ENCODE results near the gene USP36.

USP36 gene

GRCh38 chr17:78839235-78839761 lies 1.3 kb downstream of the USP36 start:
- DNase-seq (ENCODE audit: low spot score): peak; percentile 64
- FAIRE-seq: no peak

- DNase-seq (ENCODE audit: low spot score) (no peak), FAIRE-seq (no peak)
Measured at GRCh38 chr17:78838574-78839005, 2.0 kb downstream of the USP36 start.

GRCh38 chr17:78836420-78837021 lies 4.1 kb downstream of the USP36 start:
- DNase-seq (ENCODE audit: low spot score) (no peak), FAIRE-seq (no peak)

- DNase-seq (ENCODE audit: low spot score) (no peak), FAIRE-seq (no peak)
Measured at GRCh38 chr17:78834571-78834970, 6.0 kb downstream of the USP36 start.

GRCh38 chr17:78832541-78832810 lies 8.1 kb downstream of the USP36 start:
- no peak for DNase-seq (ENCODE audit: low spot score)
- FAIRE-seq: no peak

- FAIRE-seq: no peak
- no peak for DNase-seq (ENCODE audit: low spot score)
Measured at GRCh38 chr17:78831688-78832540, 8.7 kb downstream of the USP36 start.

GRCh38 chr17:78829477-78829876 lies 11.1 kb downstream of the USP36 start:
- no peak for FAIRE-seq
- no peak for DNase-seq (ENCODE audit: low spot score)

- FAIRE-seq (no peak), DNase-seq (ENCODE audit: low spot score) (peak; percentile 48)
Measured at GRCh38 chr17:78828470-78829185, 12.0 kb downstream of the USP36 start.

- DNase-seq (ENCODE audit: low spot score) (no peak), FAIRE-seq (no peak)
Measured at GRCh38 chr17:78826836-78827509, 13.6 kb downstream of the USP36 start.

- DNase-seq (ENCODE audit: low spot score) (no peak), FAIRE-seq (no peak)
Measured at GRCh38 chr17:78826421-78826820, 14.2 kb downstream of the USP36 start.

GRCh38 chr17:78825696-78826095 lies 14.9 kb downstream of the USP36 start:
- FAIRE-seq (no peak), DNase-seq (ENCODE audit: low spot score) (no peak)

- FAIRE-seq (no peak), DNase-seq (ENCODE audit: low spot score) (no peak)
Measured at GRCh38 chr17:78824240-78824639, 16.4 kb downstream of the USP36 start.

- DNase-seq (ENCODE audit: low spot score): no peak
- no peak for FAIRE-seq
Measured at GRCh38 chr17:78823282-78824046, 17.1 kb downstream of the USP36 start.

- no peak for FAIRE-seq
Measured at GRCh38 chr17:78822552-78822951, 18.1 kb downstream of the USP36 start.

GRCh38 chr17:78821961-78822360 lies 18.7 kb downstream of the USP36 start:
- no peak for FAIRE-seq

More at GRCh38 chr17:78822552-78822951, 18.1 kb downstream of the USP36 start:
- DNase-seq (ENCODE audit: low spot score): no peak

GRCh38 chr17:78820841-78821240 lies 19.8 kb downstream of the USP36 start:
- DNase-seq (ENCODE audit: low spot score): no peak
- no peak for FAIRE-seq

More at GRCh38 chr17:78821961-78822360, 18.7 kb downstream of the USP36 start:
- DNase-seq (ENCODE audit: low spot score): no peak

GRCh38 chr17:78819806-78820792 lies 20.5 kb downstream of the USP36 start:
- DNase-seq (ENCODE audit: low spot score) (no peak), FAIRE-seq (no peak)

- DNase-seq (ENCODE audit: low spot score): no peak
- no peak for FAIRE-seq
Measured at GRCh38 chr17:78819402-78819801, 21.2 kb downstream of the USP36 start.

- FAIRE-seq (no peak), DNase-seq (ENCODE audit: low spot score) (no peak)
Measured at GRCh38 chr17:78818932-78819331, 21.7 kb downstream of the USP36 start.
